Glomerular visceral epithelial cell (primary cell): ENCODE data around the gene FOXP1.
A peak's percentile ranks its signal among the peaks of the same experiment; 100 is the strongest.

Experiments
- DNase-seq: peaks from one replicate; pipeline ENCODE4 v3.0.0-alpha.2; 2016; ENCODE audit errors: extremely low spot score

The FOXP1 gene

GRCh38 chr3:71077070-71077469 lies 506.5 kb downstream of the FOXP1 start:
- DNase-seq = no peak

GRCh38 chr3:71076361-71077002 lies 507.0 kb downstream of the FOXP1 start:
- DNase-seq = no peak

GRCh38 chr3:71075494-71075893 lies 508.0 kb downstream of the FOXP1 start:
- no peak for DNase-seq

GRCh38 chr3:71074423-71074822 lies 509.1 kb downstream of the FOXP1 start:
- DNase-seq = no peak

- DNase-seq = no peak
Observed at GRCh38 chr3:71072986-71073385, 510.5 kb downstream of the FOXP1 start.

- DNase-seq = no peak
Observed at GRCh38 chr3:71072287-71072686, 511.2 kb downstream of the FOXP1 start.

DNA sequence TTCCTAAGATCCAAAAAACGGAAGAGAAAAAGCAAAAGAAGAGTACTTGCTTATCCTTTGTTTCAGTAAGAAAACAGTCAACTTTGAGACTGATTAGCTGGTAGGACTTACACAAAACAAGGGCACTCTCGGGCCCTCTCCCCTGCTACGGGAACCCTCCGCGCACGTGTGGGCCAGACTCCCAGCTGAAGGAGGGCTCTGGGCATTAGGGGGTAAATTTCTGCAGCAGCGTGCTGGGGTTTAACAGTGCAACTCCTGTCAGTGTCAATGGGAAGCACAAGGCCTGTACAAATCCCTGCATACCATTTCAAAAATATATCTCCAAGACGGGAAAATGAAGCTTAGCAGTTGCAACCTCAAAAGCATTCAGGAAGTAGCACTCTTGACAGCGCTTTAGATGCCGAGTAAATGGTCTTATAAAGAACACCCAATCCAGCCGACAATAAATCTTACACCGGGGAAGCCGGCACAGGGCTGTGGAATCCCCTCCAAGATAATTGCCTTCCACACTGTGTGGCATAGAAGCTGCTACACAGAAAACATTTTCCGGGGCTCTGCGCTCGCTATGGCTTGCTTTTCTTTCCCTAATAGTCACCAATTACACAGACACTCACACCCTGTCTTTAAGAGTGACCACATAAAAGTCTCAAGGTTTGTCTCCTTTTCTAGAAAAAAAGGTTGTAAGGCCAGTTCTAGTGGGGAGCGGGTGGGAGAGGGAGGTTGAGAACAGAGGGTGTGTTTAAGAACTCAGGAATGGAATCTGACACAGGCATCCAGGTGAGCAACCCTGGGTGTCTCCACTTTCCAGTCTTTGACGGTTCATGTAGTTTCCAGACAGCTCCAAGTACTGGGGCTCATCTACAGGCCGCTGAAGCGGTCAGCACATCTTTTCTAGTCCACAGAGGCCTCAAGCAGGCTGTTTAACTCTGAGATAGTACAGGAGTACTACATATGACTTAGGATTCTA lies 512.7 kb downstream of the FOXP1 start:
- DNase-seq = no peak

GRCh38 chr3:71069797-71070196 lies 513.7 kb downstream of the FOXP1 start:
- DNase-seq = no peak

DNA sequence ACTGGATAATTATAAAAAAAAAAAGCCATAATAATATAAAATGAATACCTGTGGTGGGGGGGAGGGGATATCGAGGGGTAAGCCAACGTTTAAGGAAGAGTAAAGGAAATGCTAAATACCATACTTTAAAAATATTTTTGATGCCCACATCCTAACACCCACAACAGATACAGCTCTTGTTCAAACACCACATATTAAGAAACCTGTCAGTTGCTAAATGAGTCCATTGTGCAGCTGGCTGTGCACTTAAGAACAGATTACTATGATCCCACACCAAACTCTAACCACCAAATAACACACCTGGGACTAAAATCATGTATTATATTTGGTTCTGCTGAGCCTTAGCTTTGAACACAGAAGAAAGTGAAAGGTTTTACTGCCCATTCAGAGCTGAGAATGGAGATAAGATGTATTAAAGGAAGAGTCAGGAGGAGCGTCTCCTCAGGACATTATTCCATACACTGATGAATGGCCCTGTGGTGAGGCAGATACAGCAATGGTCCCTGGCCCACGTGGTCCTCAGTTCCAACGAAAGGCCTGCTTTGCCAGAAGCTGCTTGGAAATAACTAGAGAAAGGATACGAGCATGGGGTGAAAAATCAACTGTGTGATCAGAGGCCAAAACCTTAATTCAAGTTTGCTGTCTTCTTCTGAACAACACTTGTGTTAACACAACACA lies 515.4 kb downstream of the FOXP1 start:
- DNase-seq = no peak

DNA sequence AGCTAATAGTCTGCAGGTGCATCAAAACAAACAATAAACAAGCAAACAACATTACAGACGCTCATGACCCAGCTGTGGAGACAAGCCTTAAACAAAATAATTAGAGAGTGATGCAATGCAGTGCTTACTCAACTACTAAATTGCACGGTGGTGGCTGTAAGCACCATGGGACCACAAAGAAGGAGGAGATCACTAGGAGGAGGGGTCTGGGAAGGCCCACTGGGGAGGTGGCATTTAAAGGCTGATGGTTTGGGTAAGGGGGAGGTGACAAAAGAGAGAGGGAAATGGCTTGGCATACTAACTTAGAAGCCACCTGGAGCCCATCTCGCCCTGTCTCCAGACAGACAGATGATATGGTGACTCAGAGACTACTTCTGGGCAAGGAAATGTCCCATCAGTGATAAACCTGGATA lies 516.7 kb downstream of the FOXP1 start:
- DNase-seq = peak; percentile 78

DNA sequence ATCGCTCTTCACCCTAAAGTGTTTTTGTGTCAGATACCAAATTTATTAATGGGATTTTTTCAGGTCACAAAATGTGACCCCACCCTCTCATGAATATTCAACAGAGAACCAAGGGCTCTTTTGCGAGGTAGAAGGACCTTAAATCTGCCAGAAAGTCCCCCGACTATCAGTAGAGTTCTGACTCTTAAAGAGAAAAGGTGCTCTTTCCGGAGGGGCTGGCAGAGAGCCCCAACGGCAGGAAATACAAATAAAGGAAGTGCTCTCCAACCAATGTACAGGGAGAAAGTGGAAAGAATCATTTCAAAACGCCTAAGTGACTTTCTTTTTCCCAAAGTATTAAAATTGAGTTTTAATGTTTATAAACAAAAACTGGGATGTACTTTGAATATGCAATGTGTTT lies 517.2 kb downstream of the FOXP1 start:
- peak; percentile 17 for DNase-seq

DNA sequence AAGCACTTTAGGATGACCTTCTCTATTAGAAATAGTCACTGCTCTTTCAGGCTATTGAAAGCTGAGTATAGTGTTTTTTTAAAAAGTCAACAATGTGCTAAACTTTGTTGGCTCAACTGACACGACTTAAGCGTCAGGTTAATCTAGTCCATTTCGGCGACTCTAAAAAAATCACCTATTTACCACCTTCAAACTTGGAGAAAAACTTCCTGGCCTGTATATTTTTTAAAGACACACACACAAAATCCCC lies 517.8 kb downstream of the FOXP1 start:
- no peak for DNase-seq

DNA sequence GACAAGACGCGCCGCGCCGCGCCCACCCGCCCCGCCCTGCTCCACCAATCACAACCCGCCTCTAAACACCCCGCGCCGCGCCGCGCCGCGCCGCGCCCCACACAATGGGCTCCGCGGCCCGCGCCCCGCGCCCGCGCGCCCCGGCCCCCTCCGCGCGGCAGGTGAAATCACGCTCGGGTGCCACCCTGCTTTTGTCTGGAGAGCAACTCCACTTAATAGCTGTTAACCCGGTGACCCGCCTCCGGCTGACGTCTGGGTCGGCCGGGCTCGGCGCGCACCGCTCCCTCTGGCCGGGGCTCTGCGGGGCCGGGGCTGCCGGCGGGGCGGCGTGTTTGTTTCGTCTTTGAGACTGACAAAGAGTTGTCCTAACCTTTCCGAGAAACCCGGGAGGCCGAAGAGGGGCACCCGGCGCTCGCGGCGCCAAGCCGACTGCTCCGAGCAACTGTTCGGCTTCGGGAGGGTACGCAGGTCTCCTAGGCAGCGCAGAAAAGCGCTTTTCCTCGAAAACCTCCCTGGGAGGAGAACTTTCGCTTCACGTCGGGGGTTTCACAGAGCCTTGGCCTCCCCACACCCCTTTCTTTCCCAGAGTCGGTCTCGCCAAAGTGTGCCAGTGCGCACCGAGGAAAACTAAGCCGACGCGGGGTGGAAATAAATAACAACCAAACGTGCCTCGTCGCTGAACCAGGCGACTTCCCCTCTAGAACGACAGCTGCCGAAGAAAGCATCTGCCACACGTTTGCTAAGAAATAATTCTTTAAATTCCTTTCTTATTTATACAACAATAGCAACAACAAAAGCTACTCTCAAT lies 518.4 kb downstream of the FOXP1 start:
- peak; percentile 66 for DNase-seq

DNA sequence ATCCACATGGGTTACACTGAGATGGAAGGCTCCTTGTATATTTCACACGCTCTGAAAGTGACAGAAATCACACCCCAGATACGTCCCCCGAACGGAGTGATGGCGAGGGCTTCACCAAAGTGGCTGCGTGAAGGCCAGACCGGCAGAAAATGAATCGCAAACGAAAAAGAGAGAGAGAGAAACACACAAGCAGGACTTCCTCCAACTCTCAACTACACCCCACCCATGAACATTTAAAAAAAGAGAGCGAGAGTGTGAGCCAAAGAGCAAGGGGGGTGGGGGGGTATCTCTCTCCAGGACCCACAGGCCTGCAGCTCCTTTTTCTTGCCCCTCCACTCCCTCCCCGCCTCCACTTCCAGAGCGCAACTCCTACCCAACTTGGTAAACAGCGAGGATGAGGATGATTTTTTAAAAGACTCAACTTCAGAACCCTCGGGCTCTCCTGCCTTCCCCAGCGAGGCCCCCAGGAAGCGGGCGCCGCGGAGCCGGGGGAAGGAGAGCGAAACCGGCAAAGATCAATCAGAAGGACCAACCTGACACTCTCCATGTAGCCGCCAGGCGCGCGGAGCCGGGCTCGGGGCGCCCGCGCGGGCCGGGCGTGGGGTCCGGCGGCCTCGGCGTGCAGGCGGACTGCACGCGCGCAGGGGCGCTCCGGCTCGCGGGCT lies 519.1 kb downstream of the FOXP1 start:
- peak; percentile 50 for DNase-seq

DNA sequence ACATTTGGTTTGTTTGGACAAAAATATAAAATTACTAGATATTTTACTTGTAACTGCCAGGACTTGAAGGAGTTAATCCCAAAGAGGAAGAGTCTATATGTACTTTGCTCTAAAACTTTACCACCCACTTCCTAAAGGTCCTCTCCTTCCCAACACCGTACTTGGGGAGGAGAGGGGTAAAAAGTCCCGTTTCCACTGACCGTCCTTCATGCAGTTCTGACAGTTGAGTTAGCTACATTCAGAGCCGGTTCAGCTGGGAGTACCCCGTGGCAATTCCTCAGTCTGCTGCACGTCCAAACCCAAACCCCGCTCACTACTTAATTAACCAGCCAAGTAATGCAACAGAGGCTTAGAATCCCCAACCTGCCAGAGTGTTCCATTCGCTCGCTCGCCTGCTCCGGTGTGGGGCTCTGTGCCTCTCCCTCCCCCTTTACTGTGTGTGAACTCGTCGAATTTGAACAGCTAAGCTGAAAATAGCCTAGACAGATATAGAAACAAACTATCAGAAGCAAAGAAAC lies 519.7 kb downstream of the FOXP1 start:
- peak; percentile 36 for DNase-seq

DNA sequence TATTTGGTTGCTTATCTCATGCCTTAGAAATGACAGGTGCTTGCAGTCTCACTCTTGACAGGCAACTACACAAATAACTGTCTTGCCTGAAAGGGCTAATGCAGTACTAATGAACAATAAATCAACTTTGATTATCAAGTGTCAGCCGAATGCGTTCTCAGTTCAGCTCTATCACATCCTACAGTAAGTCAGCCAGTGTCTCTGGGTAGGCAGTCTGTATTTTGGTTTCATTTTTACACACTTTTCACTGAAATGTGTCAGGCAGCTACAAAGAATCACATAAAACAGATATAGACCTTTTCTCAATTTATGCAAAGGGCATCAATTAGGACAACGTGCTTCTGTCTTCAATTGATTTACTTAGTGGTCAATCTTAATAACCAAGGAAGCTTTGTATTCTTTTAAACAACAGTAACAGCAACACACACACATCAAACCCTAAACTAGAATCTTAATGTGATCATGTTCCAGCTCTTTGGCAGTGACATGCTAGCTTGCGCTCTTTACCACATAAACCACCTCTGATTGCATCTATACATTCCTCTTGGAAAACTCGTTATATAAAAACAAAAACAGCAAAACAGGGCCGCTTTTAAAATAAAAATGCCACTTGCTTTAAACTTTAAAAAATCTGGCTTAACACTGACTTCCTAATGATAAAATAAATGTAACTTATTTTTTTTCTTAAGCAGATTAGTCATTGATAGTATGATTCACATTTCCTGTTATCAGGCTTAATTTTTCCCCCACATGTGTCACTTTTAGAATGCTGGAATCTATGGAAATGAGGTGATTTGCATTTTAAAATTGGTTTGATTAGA lies 520.4 kb downstream of the FOXP1 start:
- peak; percentile 25 for DNase-seq

DNA sequence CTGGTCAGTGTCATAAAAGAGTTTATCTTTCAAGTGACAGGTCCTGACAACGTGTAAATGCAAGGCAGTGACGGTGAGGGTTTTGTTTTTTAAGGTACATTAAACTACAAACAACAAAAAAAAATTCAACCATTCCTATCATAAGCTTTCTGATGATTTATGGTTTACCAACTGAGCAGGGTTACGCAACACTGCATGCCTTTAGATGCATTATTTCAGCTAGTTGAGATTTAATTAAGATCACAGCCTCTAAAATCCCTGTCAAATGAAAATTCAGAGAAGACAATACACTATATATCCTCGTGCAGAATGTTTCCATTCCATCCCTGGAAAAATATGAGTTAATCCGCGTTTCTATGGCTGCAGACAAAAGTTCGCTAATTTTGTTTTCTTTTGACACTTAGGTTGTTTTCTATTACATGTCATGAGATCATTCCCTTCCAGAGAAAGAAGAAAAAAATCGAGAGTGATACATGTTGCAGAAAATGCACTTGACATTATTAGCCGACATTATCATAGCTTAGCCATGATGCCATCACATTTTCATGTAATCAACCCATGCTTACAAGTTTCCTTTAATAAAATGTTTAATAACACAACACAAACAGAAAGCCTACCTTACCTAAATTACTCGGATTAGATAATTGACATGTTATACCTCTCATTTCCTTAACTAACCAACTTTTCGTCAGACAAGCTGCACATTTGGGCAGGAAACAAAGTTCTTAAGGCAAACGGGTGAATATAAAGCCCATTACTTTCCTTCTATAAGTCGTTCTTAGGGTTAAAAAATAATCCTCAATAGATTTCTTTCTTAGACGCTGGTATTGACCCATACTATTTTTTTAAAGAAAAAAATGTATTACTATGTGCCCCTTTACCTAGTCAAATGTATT lies 521.2 kb downstream of the FOXP1 start:
- no peak for DNase-seq

GRCh38 chr3:71061581-71061980 lies 521.9 kb downstream of the FOXP1 start:
- no peak for DNase-seq

DNA sequence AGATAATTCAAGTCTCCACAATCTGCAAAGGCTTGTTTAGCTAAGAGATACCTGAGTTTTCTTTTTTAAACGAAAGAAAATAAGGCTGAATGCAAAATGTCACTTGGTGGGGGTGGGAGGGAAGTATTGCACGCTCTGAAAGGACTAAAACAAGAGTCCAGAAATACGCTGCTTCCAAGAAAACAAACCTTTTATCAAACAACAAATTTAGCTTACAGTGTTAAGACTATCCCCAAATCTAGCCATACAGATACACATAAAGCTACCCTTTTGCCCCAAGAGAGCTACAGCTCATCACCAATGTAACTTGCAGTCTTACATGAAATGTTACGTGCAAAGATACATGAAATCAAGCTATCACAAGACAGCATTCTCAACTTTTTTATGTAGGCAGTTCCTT lies 522.5 kb downstream of the FOXP1 start:
- DNase-seq = no peak
